Measurements from ENCODE around the gene NR1D2. TPM values are rescaled to one million over a fixed set of nuclear protein-coding genes. Genes with fewer than 3 reads are reported as not detected.

NR1D2 gene
- total RNA-seq, 4 donors from 2014 or later = 27.3 to 68.2 (median 52.8) TPM

DNA sequence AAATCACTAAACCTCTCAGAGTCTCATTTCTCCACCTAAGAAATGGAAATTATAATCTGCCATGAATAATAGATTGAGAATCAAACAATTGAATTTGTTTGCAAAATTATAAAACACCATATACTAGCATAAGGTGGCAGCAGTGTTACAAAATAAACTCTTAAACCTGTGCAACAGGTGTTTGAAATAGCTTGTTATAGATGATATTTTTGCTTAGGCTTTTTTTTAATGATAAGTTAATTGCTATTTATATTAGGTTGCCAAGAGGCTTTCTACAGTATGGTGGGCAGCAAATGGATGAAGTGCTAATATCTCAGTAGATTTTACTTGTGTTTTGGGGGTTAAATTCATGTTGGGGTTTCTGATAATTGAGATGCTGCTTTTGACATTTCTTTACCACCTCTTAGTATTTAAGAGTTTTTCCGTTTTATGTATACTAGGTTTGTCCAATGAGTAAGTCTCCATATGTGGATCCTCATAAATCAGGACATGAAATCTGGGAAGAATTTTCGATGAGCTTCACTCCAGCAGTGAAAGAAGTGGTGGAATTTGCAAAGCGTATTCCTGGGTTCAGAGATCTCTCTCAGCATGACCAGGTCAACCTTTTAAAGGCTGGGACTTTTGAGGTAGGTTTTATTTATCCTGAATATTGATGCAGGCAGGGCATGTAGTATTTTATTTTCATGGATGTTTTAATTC lies 19.6 kb downstream of the NR1D2 start:
- H3K27me3 ChIP-seq = no peaks in the 10 kb centered on the region
- H3K9me3 ChIP-seq = no peaks in the 10 kb centered on the region
- H3K4me1 ChIP-seq = peaks cover 0 to 30% (median 4%) of the 10 kb centered on the region in 4 donors
- no peak overlapping the region for H3K4me3 ChIP-seq
- TF ChIP-seq, protein P1, sequence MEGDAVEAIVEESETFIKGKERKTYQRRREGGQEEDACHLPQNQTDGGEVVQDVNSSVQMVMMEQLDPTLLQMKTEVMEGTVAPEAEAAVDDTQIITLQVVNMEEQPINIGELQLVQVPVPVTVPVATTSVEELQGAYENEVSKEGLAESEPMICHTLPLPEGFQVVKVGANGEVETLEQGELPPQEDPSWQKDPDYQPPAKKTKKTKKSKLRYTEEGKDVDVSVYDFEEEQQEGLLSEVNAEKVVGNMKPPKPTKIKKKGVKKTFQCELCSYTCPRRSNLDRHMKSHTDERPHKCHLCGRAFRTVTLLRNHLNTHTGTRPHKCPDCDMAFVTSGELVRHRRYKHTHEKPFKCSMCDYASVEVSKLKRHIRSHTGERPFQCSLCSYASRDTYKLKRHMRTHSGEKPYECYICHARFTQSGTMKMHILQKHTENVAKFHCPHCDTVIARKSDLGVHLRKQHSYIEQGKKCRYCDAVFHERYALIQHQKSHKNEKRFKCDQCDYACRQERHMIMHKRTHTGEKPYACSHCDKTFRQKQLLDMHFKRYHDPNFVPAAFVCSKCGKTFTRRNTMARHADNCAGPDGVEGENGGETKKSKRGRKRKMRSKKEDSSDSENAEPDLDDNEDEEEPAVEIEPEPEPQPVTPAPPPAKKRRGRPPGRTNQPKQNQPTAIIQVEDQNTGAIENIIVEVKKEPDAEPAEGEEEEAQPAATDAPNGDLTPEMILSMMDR (IDR thresholded peaks at IDR 0.05) = no peak
- TF ChIP-seq EP300 (IDR thresholded peaks at IDR 0.05) = no peak
- no peak overlapping the region for H3K27ac ChIP-seq
- 81 to 89% methylated on average over 3 of the region's 3 CpGs for WGBS, 2 donors
- H3K36me3 ChIP-seq = peaks cover 3 to 90% (median 7%) of the 10 kb centered on the region in 3 donors
- DNase-seq (ENCODE audit: low spot score in 2 of 2) = no peak

DNA sequence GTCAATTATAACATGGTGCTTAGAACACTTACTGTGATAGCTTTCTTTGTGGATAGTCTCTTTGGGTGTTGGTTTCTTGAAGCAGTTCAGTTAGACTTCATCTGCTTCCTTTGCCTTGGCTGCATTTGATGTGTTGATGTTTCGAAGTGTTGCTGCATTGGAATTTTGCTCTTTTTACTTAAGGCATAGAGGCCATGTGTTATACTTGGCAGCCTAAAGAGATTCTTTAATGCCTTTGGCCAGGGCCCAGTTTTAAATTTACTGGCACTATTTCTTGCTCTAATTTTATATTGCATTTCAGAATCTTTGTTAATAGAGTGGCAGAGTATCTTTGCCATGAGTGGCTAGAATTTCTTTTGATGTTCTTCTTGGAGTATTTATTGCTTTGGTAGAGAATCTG lies 21.2 kb downstream of the NR1D2 start:
- 52 to 60% methylated on average over 1 of the region's 1 CpG for WGBS, 2 donors
- DNase-seq (ENCODE audit: low spot score in 2 of 2) = no peak
- Histone ChIP-seq H3K4me3 (no peak overlapping the region), H3K27me3 (no peaks in the 10 kb centered on the region), H3K36me3 (peaks cover 0 to 82% (median 7%) of the 10 kb centered on the region in 3 donors), H3K4me1 (peaks cover 0 to 34% (median 4%) of the 10 kb centered on the region in 4 donors), H3K9me3 (no peaks in the 10 kb centered on the region), H3K27ac (peak overlapping the region in 1 of 4 donors; percentile 24)
- TF ChIP-seq POLR2A (IDR thresholded peaks at IDR 0.05) (no peak), EP300 (IDR thresholded peaks at IDR 0.05) (no peak)
- TF ChIP-seq, protein P1 (IDR thresholded peaks at IDR 0.05) = no peak

- H3K4me3 ChIP-seq = no peak overlapping the region
- H3K36me3 ChIP-seq = peaks cover 0 to 68% (median 3%) of the 10 kb centered on the region in 3 donors
- H3K27ac ChIP-seq = no peak overlapping the region
- H3K9me3 ChIP-seq = no peaks in the 10 kb centered on the region
- WGBS, 2 donors = 89 to 91% methylated on average over 5 of the region's 5 CpGs
- H3K27me3 ChIP-seq = no peaks in the 10 kb centered on the region
- peaks cover 0 to 32% (median 4%) of the 10 kb centered on the region in 4 donors for H3K4me1 ChIP-seq
- no peak for TF ChIP-seq EP300 (IDR thresholded peaks at IDR 0.05)
- TF ChIP-seq, protein P1 (IDR thresholded peaks at IDR 0.05) = no peak
- no peak for TF ChIP-seq POLR2A (IDR thresholded peaks at IDR 0.05)
- no peak for DNase-seq (ENCODE audit: low spot score in 2 of 2)
Measured at GRCh38 chr3:23968463-23969184, 23.5 kb downstream of the NR1D2 start.

DNA sequence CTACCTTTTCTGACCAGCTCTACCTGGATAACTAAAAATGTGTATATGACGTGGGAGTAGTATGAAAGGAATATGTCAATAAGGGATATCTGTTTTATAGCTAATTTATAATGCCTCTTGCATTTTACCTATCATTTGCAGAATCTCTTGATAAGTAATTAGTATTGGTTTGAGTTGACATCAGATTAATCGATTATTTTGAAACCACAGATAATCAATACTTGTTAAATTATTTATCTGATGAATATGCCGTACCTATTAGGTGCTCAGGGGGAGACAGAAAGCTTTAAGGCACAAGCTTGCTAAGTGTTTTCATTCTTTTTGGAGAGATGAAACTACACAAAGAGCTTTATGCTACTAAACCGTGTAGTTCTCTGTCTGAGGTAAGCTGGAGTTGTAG lies 24.3 kb downstream of the NR1D2 start:
- H3K9me3 ChIP-seq = no peaks in the 10 kb centered on the region
- no peak overlapping the region for H3K4me3 ChIP-seq
- WGBS, 2 donors = 90 to 92% methylated on average over 4 of the region's 4 CpGs
- no peaks in the 10 kb centered on the region for H3K27me3 ChIP-seq
- peaks cover 0 to 32% (median 4%) of the 10 kb centered on the region in 4 donors for H3K4me1 ChIP-seq
- TF ChIP-seq, protein P1 (IDR thresholded peaks at IDR 0.05) = no peak
- no peak for TF ChIP-seq EP300 (IDR thresholded peaks at IDR 0.05)
- no peak for TF ChIP-seq POLR2A (IDR thresholded peaks at IDR 0.05)
- no peak overlapping the region for H3K27ac ChIP-seq
- H3K36me3 ChIP-seq = peaks cover 0 to 63% (median 3%) of the 10 kb centered on the region in 3 donors
- DNase-seq (ENCODE audit: low spot score in 2 of 2) = no peak

DNA sequence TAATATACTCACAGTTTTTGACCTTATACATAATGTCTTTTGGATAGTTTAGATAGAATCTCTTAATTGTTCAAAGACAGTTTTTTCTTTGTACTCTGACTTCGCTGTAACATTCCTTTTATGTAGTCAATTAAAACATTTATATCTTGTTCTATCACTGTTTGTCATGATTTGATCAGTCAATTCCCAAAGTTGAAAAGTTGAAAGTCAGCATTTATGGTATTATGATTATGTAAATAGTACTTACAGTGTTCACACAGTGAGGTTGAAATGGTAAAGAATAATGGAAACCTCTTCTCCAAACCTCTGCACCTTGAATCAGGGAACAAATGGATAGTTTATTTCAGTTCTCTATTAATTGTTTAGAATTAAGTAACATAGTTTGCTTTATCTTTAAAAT lies 26.6 kb downstream of the NR1D2 start:
- Histone ChIP-seq H3K9me3 (no peaks in the 10 kb centered on the region), H3K4me1 (peaks cover 0 to 18% (median 4%) of the 10 kb centered on the region in 4 donors), H3K4me3 (no peak overlapping the region), H3K36me3 (peaks cover 0 to 64% (median 2%) of the 10 kb centered on the region in 3 donors), H3K27ac (no peak overlapping the region), H3K27me3 (no peaks in the 10 kb centered on the region)
- TF ChIP-seq POLR2A (IDR thresholded peaks at IDR 0.05) (no peak), EP300 (IDR thresholded peaks at IDR 0.05) (no peak)
- TF ChIP-seq, protein P1 (IDR thresholded peaks at IDR 0.05) = no peak
- 72 to 77% methylated on average over 1 of the region's 1 CpG for WGBS, 2 donors
- DNase-seq (ENCODE audit: low spot score in 2 of 2) = no peak
